ENCODE results near the gene FGGY. TPM values are rescaled to one million over a fixed set of nuclear protein-coding genes. Genes with fewer than 3 reads are reported as not detected.
"Not testable (repeated sequence)": the region's sequence is repeated elsewhere in the genome, so short reads cannot be mapped to it uniquely, and the experiment has no call there.

FGGY gene
- total and polyA plus RNA-seq, 4 donors, result 5.3 to 25.1 (median 11.9) TPM

GRCh38 chr1:59452026-59452425 is 155.1 kb downstream of the FGGY start:
- intact Hi-C loops (cut with DNase I), result no loop called here
- DNase-seq (no peak), ATAC-seq (ENCODE audit: low FRiP score) (no peak)
- Histone ChIP-seq H3K4me3 (ENCODE audit: low read length in 2 of 2) (no peak overlapping the region), H3K36me3 (ENCODE audit: control insufficient read depth in 1 of 2, insufficient read depth in 2 of 2, low read length in 1 of 2) (no peaks in the 10 kb centered on the region), H3K27ac (ENCODE audit: low read depth in 1 of 2, low read length in 2 of 2) (no peak overlapping the region), H3K27me3 (ENCODE audit: control insufficient read depth in 1 of 2, insufficient read depth in 2 of 2, low read length in 1 of 2) (no peaks in the 10 kb centered on the region), H3K9me3 (ENCODE audit: control insufficient read depth, low read length) (no peaks in the 10 kb centered on the region), H3K4me1 (ENCODE audit: control insufficient read depth in 1 of 2, insufficient read depth in 2 of 2, low read length in 2 of 2) (no peaks in the 10 kb centered on the region)
- 96 to 100% methylated on average over 1 of the region's 1 CpG for WGBS, 2 donors

- H3K4me1 ChIP-seq (ENCODE audit: control insufficient read depth in 1 of 2, insufficient read depth in 2 of 2, low read length in 2 of 2), result no peaks in the 10 kb centered on the region
- no peaks in the 10 kb centered on the region for H3K9me3 ChIP-seq (ENCODE audit: control insufficient read depth, low read length)
- no peaks in the 10 kb centered on the region for H3K36me3 ChIP-seq (ENCODE audit: control insufficient read depth in 1 of 2, insufficient read depth in 2 of 2, low read length in 1 of 2)
- 95 to 100% methylated on average over 1 of the region's 1 CpG for WGBS, 2 donors
- DNase-seq (no peak), ATAC-seq (ENCODE audit: low FRiP score) (no peak)
- intact Hi-C loops (cut with DNase I), result no loop called here
- no peak overlapping the region for H3K4me3 ChIP-seq (ENCODE audit: low read length in 2 of 2)
- no peaks in the 10 kb centered on the region for H3K27me3 ChIP-seq (ENCODE audit: control insufficient read depth in 1 of 2, insufficient read depth in 2 of 2, low read length in 1 of 2)
- H3K27ac ChIP-seq (ENCODE audit: low read depth in 1 of 2, low read length in 2 of 2), result no peak overlapping the region
These were observed 155.7 kb downstream of the FGGY start for GRCh38 chr1:59452559-59452958.

- Histone ChIP-seq H3K27ac (ENCODE audit: low read depth in 1 of 2, low read length in 2 of 2) (no peak overlapping the region), H3K4me1 (ENCODE audit: control insufficient read depth in 1 of 2, insufficient read depth in 2 of 2, low read length in 2 of 2) (no peaks in the 10 kb centered on the region), H3K4me3 (ENCODE audit: low read length in 2 of 2) (no peak overlapping the region), H3K27me3 (ENCODE audit: control insufficient read depth in 1 of 2, insufficient read depth in 2 of 2, low read length in 1 of 2) (no peaks in the 10 kb centered on the region), H3K36me3 (ENCODE audit: control insufficient read depth in 1 of 2, insufficient read depth in 2 of 2, low read length in 1 of 2) (no peaks in the 10 kb centered on the region), H3K9me3 (ENCODE audit: control insufficient read depth, low read length) (no peaks in the 10 kb centered on the region)
- ATAC-seq (ENCODE audit: low FRiP score) (no peak), DNase-seq (no peak)
- 74 to 78% methylated on average over 2 of the region's 2 CpGs for WGBS, 2 donors
- intact Hi-C loops (cut with DNase I), result no loop called here
These were observed 156.5 kb downstream of the FGGY start for GRCh38 chr1:59453297-59453968.

GRCh38 chr1:59455206-59455605 is 158.3 kb downstream of the FGGY start:
- Histone ChIP-seq H3K4me1 (ENCODE audit: control insufficient read depth in 1 of 2, insufficient read depth in 2 of 2, low read length in 2 of 2) (no peaks in the 10 kb centered on the region), H3K4me3 (ENCODE audit: low read length in 2 of 2) (no peak overlapping the region), H3K27ac (ENCODE audit: low read depth in 1 of 2, low read length in 2 of 2) (no peak overlapping the region), H3K27me3 (ENCODE audit: control insufficient read depth in 1 of 2, insufficient read depth in 2 of 2, low read length in 1 of 2) (no peaks in the 10 kb centered on the region), H3K36me3 (ENCODE audit: control insufficient read depth in 1 of 2, insufficient read depth in 2 of 2, low read length in 1 of 2) (no peaks in the 10 kb centered on the region), H3K9me3 (ENCODE audit: control insufficient read depth, low read length) (no peaks in the 10 kb centered on the region)
- intact Hi-C loops (cut with DNase I), result no loop called here
- ATAC-seq (ENCODE audit: low FRiP score) (no peak), DNase-seq (no peak)
- WGBS, 2 donors, result 95% methylated on average over 2 of the region's 2 CpGs

GRCh38 chr1:59457786-59458185 is 160.9 kb downstream of the FGGY start:
- DNase-seq (no peak), ATAC-seq (ENCODE audit: low FRiP score) (no peak)
- WGBS, 2 donors, result 94 to 95% methylated on average over 2 of the region's 2 CpGs
- Histone ChIP-seq H3K27me3 (ENCODE audit: control insufficient read depth in 1 of 2, insufficient read depth in 2 of 2, low read length in 1 of 2) (no peaks in the 10 kb centered on the region), H3K4me1 (ENCODE audit: control insufficient read depth in 1 of 2, insufficient read depth in 2 of 2, low read length in 2 of 2) (no peaks in the 10 kb centered on the region), H3K36me3 (ENCODE audit: control insufficient read depth in 1 of 2, insufficient read depth in 2 of 2, low read length in 1 of 2) (no peaks in the 10 kb centered on the region), H3K27ac (ENCODE audit: low read depth in 1 of 2, low read length in 2 of 2) (no peak overlapping the region), H3K9me3 (ENCODE audit: control insufficient read depth, low read length) (no peaks in the 10 kb centered on the region), H3K4me3 (ENCODE audit: low read length in 2 of 2) (no peak overlapping the region)
- intact Hi-C loops (cut with DNase I), result no loop called here

GRCh38 chr1:59458884-59459283 is 162.0 kb downstream of the FGGY start:
- 92 to 94% methylated on average over 2 of the region's 2 CpGs for WGBS, 2 donors
- no peak overlapping the region for H3K4me3 ChIP-seq (ENCODE audit: low read length in 2 of 2)
- ATAC-seq (ENCODE audit: low FRiP score) (no peak), DNase-seq (no peak)
- no peaks in the 10 kb centered on the region for H3K36me3 ChIP-seq (ENCODE audit: control insufficient read depth in 1 of 2, insufficient read depth in 2 of 2, low read length in 1 of 2)
- intact Hi-C loops (cut with DNase I), result no loop called here
- no peaks in the 10 kb centered on the region for H3K4me1 ChIP-seq (ENCODE audit: control insufficient read depth in 1 of 2, insufficient read depth in 2 of 2, low read length in 2 of 2)
- no peak overlapping the region for H3K27ac ChIP-seq (ENCODE audit: low read depth in 1 of 2, low read length in 2 of 2)
- no peaks in the 10 kb centered on the region for H3K9me3 ChIP-seq (ENCODE audit: control insufficient read depth, low read length)
- H3K27me3 ChIP-seq (ENCODE audit: control insufficient read depth in 1 of 2, insufficient read depth in 2 of 2, low read length in 1 of 2), result no peaks in the 10 kb centered on the region

GRCh38 chr1:59462942-59463341 is 166.0 kb downstream of the FGGY start:
- intact Hi-C loops (cut with DNase I); H3K27ac ChIP-seq (ENCODE audit: low read depth in 1 of 2, low read length in 2 of 2); DNase-seq; H3K4me1 ChIP-seq (ENCODE audit: control insufficient read depth in 1 of 2, insufficient read depth in 2 of 2, low read length in 2 of 2); H3K36me3 ChIP-seq (ENCODE audit: control insufficient read depth in 1 of 2, insufficient read depth in 2 of 2, low read length in 1 of 2); H3K4me3 ChIP-seq (ENCODE audit: low read length in 2 of 2); H3K27me3 ChIP-seq (ENCODE audit: control insufficient read depth in 1 of 2, insufficient read depth in 2 of 2, low read length in 1 of 2); H3K9me3 ChIP-seq (ENCODE audit: control insufficient read depth, low read length); ATAC-seq (ENCODE audit: low FRiP score): not testable (repeated sequence)
- WGBS, 2 donors, result 95% methylated on average over 2 of the region's 2 CpGs

- H3K27me3 ChIP-seq (ENCODE audit: control insufficient read depth in 1 of 2, insufficient read depth in 2 of 2, low read length in 1 of 2); H3K27ac ChIP-seq (ENCODE audit: low read depth in 1 of 2, low read length in 2 of 2); ATAC-seq (ENCODE audit: low FRiP score); intact Hi-C loops (cut with DNase I); H3K4me3 ChIP-seq (ENCODE audit: low read length in 2 of 2); DNase-seq; H3K9me3 ChIP-seq (ENCODE audit: control insufficient read depth, low read length); H3K36me3 ChIP-seq (ENCODE audit: control insufficient read depth in 1 of 2, insufficient read depth in 2 of 2, low read length in 1 of 2); H3K4me1 ChIP-seq (ENCODE audit: control insufficient read depth in 1 of 2, insufficient read depth in 2 of 2, low read length in 2 of 2): not testable (repeated sequence)
These were observed 168.6 kb downstream of the FGGY start for GRCh38 chr1:59465478-59465877.

GRCh38 chr1:59468828-59469428 is 172.0 kb downstream of the FGGY start:
- no peak for DNase-seq
- Histone ChIP-seq H3K9me3 (ENCODE audit: control insufficient read depth, low read length) (no peaks in the 10 kb centered on the region), H3K27ac (ENCODE audit: low read depth in 1 of 2, low read length in 2 of 2) (no peak overlapping the region), H3K27me3 (ENCODE audit: control insufficient read depth in 1 of 2, insufficient read depth in 2 of 2, low read length in 1 of 2) (no peaks in the 10 kb centered on the region), H3K36me3 (ENCODE audit: control insufficient read depth in 1 of 2, insufficient read depth in 2 of 2, low read length in 1 of 2) (no peaks in the 10 kb centered on the region), H3K4me1 (ENCODE audit: control insufficient read depth in 1 of 2, insufficient read depth in 2 of 2, low read length in 2 of 2) (no peaks in the 10 kb centered on the region), H3K4me3 (ENCODE audit: low read length in 2 of 2) (no peak overlapping the region)
- 99 to 100% methylated on average over 1 of the region's 1 CpG for WGBS, 2 donors
- intact Hi-C loops (cut with DNase I), result no loop called here
- no peak for ATAC-seq (ENCODE audit: low FRiP score)
